Activated CD8-positive, alpha-beta memory T cell treated with anti-CD3 and anti-CD28 coated beads, Interleukin-2, amount 50 U/mL, for 24 hours (primary cell): ENCODE data around the gene BAHCC1.

Source experiments
- DNase-seq: peaks from one replicate; pipeline ENCODE4 v3.0.0-alpha.2; 2020; ENCODE audit errors: extremely low read depth

BAHCC1 gene

GRCh38 chr17:81461607-81462500 lies 66.6 kb downstream of the BAHCC1 start:
- DNase-seq: no peak

GRCh38 chr17:81462506-81463125 lies 67.4 kb downstream of the BAHCC1 start:
- DNase-seq: no peak

GRCh38 chr17:81463506-81463905 lies 68.2 kb downstream of the BAHCC1 start:
- no peak for DNase-seq

GRCh38 chr17:81464586-81464985 lies 69.3 kb downstream of the BAHCC1 start:
- no peak for DNase-seq

- DNase-seq: no peak
These were observed 70.7 kb downstream of the BAHCC1 start for GRCh38 chr17:81465910-81466309.

- no peak for DNase-seq
These were observed 71.6 kb downstream of the BAHCC1 start for GRCh38 chr17:81466564-81467472.

GRCh38 chr17:81468111-81468769 lies 73.0 kb downstream of the BAHCC1 start:
- no peak for DNase-seq

- no peak for DNase-seq
These were observed 73.5 kb downstream of the BAHCC1 start for GRCh38 chr17:81468770-81469121.

- DNase-seq: no peak
These were observed 74.0 kb downstream of the BAHCC1 start for GRCh38 chr17:81469266-81469665.

GRCh38 chr17:81470270-81470943 lies 75.2 kb downstream of the BAHCC1 start:
- no peak for DNase-seq

- no peak for DNase-seq
These were observed 75.9 kb downstream of the BAHCC1 start for GRCh38 chr17:81470944-81471817.

- no peak for DNase-seq
These were observed 76.7 kb downstream of the BAHCC1 start for GRCh38 chr17:81471818-81472456.

- no peak for DNase-seq
These were observed 77.8 kb downstream of the BAHCC1 start for GRCh38 chr17:81473019-81473418.

GRCh38 chr17:81474958-81475357 lies 79.7 kb downstream of the BAHCC1 start:
- DNase-seq: no peak

- no peak for DNase-seq
These were observed 80.8 kb downstream of the BAHCC1 start for GRCh38 chr17:81476097-81476496.

- DNase-seq: no peak
These were observed 81.4 kb downstream of the BAHCC1 start for GRCh38 chr17:81476635-81477034.

- no peak for DNase-seq
These were observed 81.9 kb downstream of the BAHCC1 start for GRCh38 chr17:81477173-81477572.

- no peak for DNase-seq
These were observed 82.9 kb downstream of the BAHCC1 start for GRCh38 chr17:81478119-81478518.

GRCh38 chr17:81479175-81480071 lies 84.2 kb downstream of the BAHCC1 start:
- DNase-seq: no peak
